H1 (cell line): ENCODE results near the gene ARMC9. TPM values are rescaled to one million over a fixed set of nuclear protein-coding genes. Genes with fewer than 3 reads are reported as not detected.

Experiments used
- CHD7 ChIP-seq: fragments of 300-600 bp; sonication (generic); IDR thresholded peaks from 2 replicates; pipeline ENCODE4 v1.7.1; 2012; ENCODE audit warnings: low read length, moderate library complexity, mild to moderate bottlenecking, inconsistent platforms; ENCODE audit not compliant: insufficient replicate concordance
- JUND ChIP-seq: IDR thresholded peaks from 2 replicates; pipeline ENCODE4 v1.6.1; 2011; ENCODE audit warnings: mild to moderate bottlenecking, improper control_type of control experiment, low read length
- KDM4A ChIP-seq: IDR thresholded peaks from one replicate; pipeline ENCODE4 v1.7.1; 2012; ENCODE audit warnings: low read depth, mild to moderate bottlenecking, moderate library complexity, low read length, inconsistent platforms; ENCODE audit not compliant: severe bottlenecking
- RFX5 ChIP-seq: IDR thresholded peaks from 2 replicates; pipeline ENCODE4 v1.6.1; 2011; ENCODE audit warnings: low read depth, low read length, improper control_type of control experiment, borderline replicate concordance
- TAF1 ChIP-seq: IDR thresholded peaks from 2 replicates; pipeline ENCODE4 v1.6.1; 2011; ENCODE audit warnings: mild to moderate bottlenecking, low read depth, low read length
- polyA plus RNA-seq, 7 experiments: library from polyadenylated mRNA; depleted of rRNA in 3 of 7; stranded (reverse) in 5 of 7; unstranded in 2 of 7; fragments of >200 nt in 5 of 7; fragments of 200-250 nt in 2 of 7; gene quantifications; 1 replicate in 5 of 7; 2 replicates in 1 of 7; 4 replicates in 1 of 7; pipeline versions ENCODE4 v1.2.1 to v1.2.3, GENCODE V29; 2011 to 2013; ENCODE audit warnings: missing spikeins in 2 of 7, mixed read lengths in 2 of 7
- total RNA-seq: library from RNA; stranded (reverse); fragmentation: NEBNext Ultra II Directional; extraction: Animal tissue kit (Norgen Biotek cat#: 25700); gene quantifications from 2 replicates; pipeline ENCODE4 v1.2.1, GENCODE V29; 2021

ARMC9 gene
- total and polyA plus RNA-seq, 2 of the 8 experiments (the other 6 are each of a cell fraction or from before 2014, with no cell fraction given) = 23.2 to 36.1 TPM

- TF ChIP-seq CHD7 (no peak), TAF1 (no peak), JUND (no peak), RFX5 (no peak), KDM4A (no peak)
Measured at GRCh38 chr2:231295363-231295655, 96.9 kb downstream of the ARMC9 start (continued).
